VCaP (cell line): ENCODE results near the gene GSTM4.
"Not testable (repeated sequence)": the region's sequence is repeated elsewhere in the genome, so short reads cannot be mapped to it uniquely, and the experiment has no call there.

Experiments
- H3K27ac ChIP-seq: fragments of 450-650 bp; 2 replicates; pipeline ENCODE4 v1.5.1; 2017
- CTCF ChIP-seq: fragments of 450-650 bp; conservative IDR thresholded peaks from 2 replicates; pipeline ENCODE4 v1.5.1; 2017; ENCODE audit warnings: mild to moderate bottlenecking, moderate library complexity

Gene GSTM4

GRCh38 chr1:109664671-109665070, 8.8 kb downstream of the GSTM4 start:
- TF ChIP-seq CTCF = no peak
- H3K27ac ChIP-seq = no peak overlapping the region

- H3K27ac ChIP-seq = no peak within 1 kb of the TSS
- no peak for TF ChIP-seq CTCF
Measured at GRCh38 chr1:109667452-109668122, 11.7 kb downstream of the GSTM4 start, which contains the start of gene GSTM2. TSS of gene GSTM2 (plus strand) at chr1:109668057. CDS start at chr1:109668116, 59 bp downstream.

GRCh38 chr1:109668123-109668775, 12.3 kb downstream of the GSTM4 start:
- TF ChIP-seq CTCF = no peak
- no peak overlapping the region for H3K27ac ChIP-seq

GRCh38 chr1:109669246-109669948, 13.5 kb downstream of the GSTM4 start:
- TF ChIP-seq CTCF = no peak

GRCh38 chr1:109669949-109670302, 14.0 kb downstream of the GSTM4 start:
- not testable (repeated sequence) for H3K27ac ChIP-seq

More at GRCh38 chr1:109669246-109669948, 13.5 kb downstream of the GSTM4 start:
- no peak overlapping the region for H3K27ac ChIP-seq

- no peak overlapping the region for H3K27ac ChIP-seq
- TF ChIP-seq CTCF = no peak
Measured at GRCh38 chr1:109671067-109671466, 15.2 kb downstream of the GSTM4 start.

- H3K27ac ChIP-seq = not testable (repeated sequence)
Measured at GRCh38 chr1:109673861-109674260, 18.0 kb downstream of the GSTM4 start.

- not testable (repeated sequence) for H3K27ac ChIP-seq
Measured at GRCh38 chr1:109676683-109677381, 20.9 kb downstream of the GSTM4 start.
